Smooth muscle cell (in vitro differentiated cells): ENCODE measurements around the gene CPTP. TPM values are rescaled to one million over a fixed set of nuclear protein-coding genes. Genes with fewer than 3 reads are reported as not detected.
"Not testable (repeated sequence)": the region's sequence is repeated elsewhere in the genome, so short reads cannot be mapped to it uniquely, and the experiment has no call there.

Experiments
- DNase-seq: peaks from one replicate; lab custom pipeline; 2025; ENCODE audit not compliant: unreplicated experiment; lab: John Stamatoyannopoulos, UW
- H2AFZ ChIP-seq: fragments of 200-600 bp; sonication (generic); 2 replicates; pipeline ENCODE4 v1.6.0; 2016; ENCODE audit warnings: antibody characterized with exemption, low read depth, mild to moderate bottlenecking
- H3F3A ChIP-seq: fragments of 200-600 bp; sonication (generic); 2 replicates; pipeline ENCODE4 v1.6.0; 2017; ENCODE audit warnings: antibody characterized with exemption, low read depth
- H3K27ac ChIP-seq: fragments of 200-600 bp; sonication (generic); 2 replicates; pipeline ENCODE4 v1.5.1; 2016; ENCODE audit warnings: low read depth, mild to moderate bottlenecking
- H3K27me3 ChIP-seq: fragments of 200-600 bp; sonication (generic); 2 replicates; pipeline ENCODE4 v1.6.1; 2016; ENCODE audit warnings: low read depth, mild to moderate bottlenecking
- H3K36me3 ChIP-seq: fragments of 200-600 bp; sonication (generic); 2 replicates; pipeline ENCODE4 v1.5.1; 2016; ENCODE audit warnings: low read depth
- H3K4me1 ChIP-seq: fragments of 200-600 bp; sonication (generic); 2 replicates; pipeline ENCODE4 v1.5.1; 2016; ENCODE audit warnings: low read depth
- H3K4me2 ChIP-seq: fragments of 200-600 bp; sonication (generic); 2 replicates; pipeline ENCODE4 v1.6.0; 2016; ENCODE audit warnings: mild to moderate bottlenecking
- H3K4me3 ChIP-seq: fragments of 200-600 bp; sonication (generic); 2 replicates; pipeline ENCODE4 v1.5.1; 2016; ENCODE audit warnings: mild to moderate bottlenecking
- H3K79me2 ChIP-seq: fragments of 200-600 bp; sonication (generic); 2 replicates; pipeline ENCODE4 v1.6.0; 2016; ENCODE audit warnings: low read depth, mild to moderate bottlenecking
- H3K9ac ChIP-seq: fragments of 200-600 bp; sonication (generic); 2 replicates; pipeline ENCODE4 v1.6.0; 2016; ENCODE audit warnings: low read depth
- H3K9me3 ChIP-seq: fragments of 200-600 bp; sonication (generic); replicated peaks from 2 replicates; pipeline ENCODE4 v1.5.1; 2016; ENCODE audit warnings: low read depth
- H4K20me1 ChIP-seq: fragments of 200-600 bp; sonication (generic); 2 replicates; pipeline ENCODE4 v1.6.0; 2016; ENCODE audit warnings: low read depth
- WGBS: methylation state at CpG from one replicate; pipeline ENCODE4 v1.1.7; 2016; ENCODE audit warnings: low lambda C conversion rate; 5-methylcytosine and 5-hydroxymethylcytosine counted together
- polyA plus RNA-seq: library from polyadenylated mRNA; unstranded; fragments of >200 nt; fragmentation: Nextera tagmentation; extraction: Ambion mirVana; gene quantifications from 2 replicates; pipeline ENCODE4 v1.2.1, GENCODE V29; 2016
- total RNA-seq: library from RNA; depleted of rRNA; stranded (reverse); fragments of >200 nt; gene quantifications from 2 replicates; pipeline ENCODE4 v1.2.3, GENCODE V29; 2014
- TF ChIP-seq, protein P1 (sequence below): fragments of 200-600 bp; sonication (generic); IDR thresholded peaks from 2 replicates; pipeline ENCODE4 v1.5.1; 2017; ENCODE audit warnings: borderline replicate concordance, mild to moderate bottlenecking, antibody characterized with exemption; ENCODE audit not compliant: insufficient read depth, poor library complexity, severe bottlenecking

CPTP gene
- total and polyA plus RNA-seq, 2 experiments from 2014 or later = 16.2 to 34.3 TPM

DNA sequence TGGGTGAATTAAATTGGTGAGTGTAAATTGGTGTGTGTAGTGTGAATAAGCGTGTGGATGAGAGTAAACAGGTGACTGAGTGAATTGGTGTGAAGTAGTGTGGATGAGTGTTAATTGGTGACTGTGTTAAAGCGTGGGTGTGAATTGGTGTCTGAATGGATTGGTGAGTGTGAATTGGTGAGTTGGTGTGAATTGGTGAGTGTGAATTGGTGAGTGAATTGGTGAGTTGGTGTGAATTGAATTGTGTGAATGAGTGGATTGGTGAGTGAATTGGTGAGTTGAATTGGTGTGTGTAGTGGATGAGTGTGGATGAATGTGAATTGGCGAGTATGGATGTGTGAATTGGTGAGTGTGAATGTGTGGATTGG, 42.1 kb downstream of the CPTP start:
- 92% methylated on average over 3 of the region's 3 CpGs for WGBS
- Histone ChIP-seq H3K27me3 (no peaks in the 10 kb centered on the region), H3K36me3 (no peaks in the 10 kb centered on the region), H3K9ac (no peak overlapping the region), H2AFZ (no peak overlapping the region), H3K79me2 (peaks cover under 1% of the 10 kb centered on the region), H3K27ac (no peak overlapping the region), H3K9me3 (no peaks in the 10 kb centered on the region), H3F3A (peaks cover 1% of the 10 kb centered on the region), H3K4me1 (peaks cover 7% of the 10 kb centered on the region), H4K20me1 (no peaks in the 10 kb centered on the region), H3K4me3 (no peak overlapping the region), H3K4me2 (no peak overlapping the region)
- DNase-seq = no peak
- TF ChIP-seq, protein P1, sequence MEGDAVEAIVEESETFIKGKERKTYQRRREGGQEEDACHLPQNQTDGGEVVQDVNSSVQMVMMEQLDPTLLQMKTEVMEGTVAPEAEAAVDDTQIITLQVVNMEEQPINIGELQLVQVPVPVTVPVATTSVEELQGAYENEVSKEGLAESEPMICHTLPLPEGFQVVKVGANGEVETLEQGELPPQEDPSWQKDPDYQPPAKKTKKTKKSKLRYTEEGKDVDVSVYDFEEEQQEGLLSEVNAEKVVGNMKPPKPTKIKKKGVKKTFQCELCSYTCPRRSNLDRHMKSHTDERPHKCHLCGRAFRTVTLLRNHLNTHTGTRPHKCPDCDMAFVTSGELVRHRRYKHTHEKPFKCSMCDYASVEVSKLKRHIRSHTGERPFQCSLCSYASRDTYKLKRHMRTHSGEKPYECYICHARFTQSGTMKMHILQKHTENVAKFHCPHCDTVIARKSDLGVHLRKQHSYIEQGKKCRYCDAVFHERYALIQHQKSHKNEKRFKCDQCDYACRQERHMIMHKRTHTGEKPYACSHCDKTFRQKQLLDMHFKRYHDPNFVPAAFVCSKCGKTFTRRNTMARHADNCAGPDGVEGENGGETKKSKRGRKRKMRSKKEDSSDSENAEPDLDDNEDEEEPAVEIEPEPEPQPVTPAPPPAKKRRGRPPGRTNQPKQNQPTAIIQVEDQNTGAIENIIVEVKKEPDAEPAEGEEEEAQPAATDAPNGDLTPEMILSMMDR = no peak

DNA sequence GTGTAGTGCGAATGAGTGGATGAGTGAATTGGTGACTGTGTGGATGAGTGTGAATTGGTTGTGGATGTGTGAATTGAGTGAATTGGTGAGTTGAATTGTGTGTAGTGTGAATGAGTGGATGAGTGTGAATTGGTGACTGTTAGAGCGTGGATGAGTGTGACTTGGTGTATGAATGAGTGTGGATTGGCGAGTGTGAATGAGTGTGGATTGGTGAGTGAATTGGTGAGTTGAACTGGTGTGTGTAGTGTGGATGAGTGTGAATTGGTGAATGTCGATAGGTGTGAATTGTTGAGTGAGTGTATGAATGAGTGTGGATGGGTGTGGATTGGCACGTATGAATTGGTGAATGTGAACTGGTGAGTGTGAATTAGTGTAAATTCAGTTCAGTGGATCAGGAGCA, 42.7 kb downstream of the CPTP start:
- Histone ChIP-seq H3K79me2 (peaks cover 6% of the 10 kb centered on the region), H3K9ac (no peak overlapping the region), H3K4me2 (no peak overlapping the region), H2AFZ (no peak overlapping the region), H3K36me3 (no peaks in the 10 kb centered on the region), H3K27ac (no peak overlapping the region), H3F3A (no peaks in the 10 kb centered on the region), H4K20me1 (no peaks in the 10 kb centered on the region), H3K9me3 (no peaks in the 10 kb centered on the region), H3K4me3 (no peak overlapping the region), H3K27me3 (no peaks in the 10 kb centered on the region), H3K4me1 (peaks cover 1% of the 10 kb centered on the region)
- TF ChIP-seq, protein P1 = no peak
- DNase-seq = no peak
- WGBS = 98% methylated on average over 5 of the region's 5 CpGs

DNA sequence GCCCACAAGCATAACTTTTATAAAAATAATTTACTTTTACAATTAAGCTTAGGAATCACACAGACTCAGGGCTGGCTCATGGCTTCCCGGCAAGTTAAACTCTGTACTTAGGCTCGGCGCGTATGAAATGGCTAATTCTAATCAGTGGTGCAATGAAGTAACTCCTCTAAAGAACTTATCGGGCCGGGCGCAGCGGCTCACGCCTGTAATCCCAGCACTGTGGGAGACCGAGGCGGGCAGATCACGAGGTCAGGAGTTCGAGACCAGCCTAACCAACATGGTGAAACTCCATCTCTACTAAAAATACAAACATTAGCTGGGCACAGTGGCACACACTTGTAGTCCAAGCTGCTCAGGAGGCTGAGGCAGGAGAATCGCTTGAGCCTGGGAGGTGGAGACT, 45.5 kb downstream of the CPTP start:
- not testable (repeated sequence) for H3K27me3 ChIP-seq, H3K36me3 ChIP-seq, H2AFZ ChIP-seq, DNase-seq, H3K9ac ChIP-seq, H3F3A ChIP-seq, H4K20me1 ChIP-seq, H3K27ac ChIP-seq, H3K4me2 ChIP-seq, H3K4me3 ChIP-seq, H3K9me3 ChIP-seq, H3K4me1 ChIP-seq
- H3K79me2 ChIP-seq = peaks cover 29% of the 10 kb centered on the region
- WGBS = 95% methylated on average over 14 of the region's 14 CpGs

DNA sequence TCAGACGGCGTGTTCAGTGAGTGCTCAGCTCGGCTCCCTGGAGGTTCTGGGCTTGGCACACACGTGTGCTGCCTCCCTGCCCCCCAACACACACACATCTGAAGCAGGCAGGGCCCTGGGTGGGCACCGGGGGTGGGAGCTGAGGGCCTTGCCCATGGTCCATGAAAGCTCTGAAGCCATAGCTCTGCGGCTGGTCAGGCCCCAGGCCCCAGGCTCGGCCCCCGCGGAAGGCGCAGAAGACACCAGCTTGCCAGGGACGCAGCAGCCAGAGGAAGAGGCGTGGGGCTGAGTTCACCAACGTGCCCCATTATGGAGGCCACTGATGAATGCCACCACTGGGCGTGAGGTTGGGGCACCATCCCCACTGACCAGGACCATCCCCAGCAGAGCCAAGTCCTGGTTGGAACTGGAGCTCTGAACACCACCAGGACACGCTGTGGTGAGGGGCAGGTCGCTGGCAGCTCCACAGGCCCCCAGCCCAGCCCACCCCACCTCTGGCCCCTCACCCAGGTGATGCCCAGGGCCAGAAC, 46.2 kb downstream of the CPTP start:
- Histone ChIP-seq H3K79me2 (peaks cover 29% of the 10 kb centered on the region), H3K4me2 (no peak overlapping the region), H3K4me1 (peaks cover 9% of the 10 kb centered on the region), H2AFZ (no peak overlapping the region), H4K20me1 (no peaks in the 10 kb centered on the region), H3K4me3 (no peak overlapping the region), H3K27me3 (no peaks in the 10 kb centered on the region), H3K9ac (no peak overlapping the region), H3K9me3 (no peaks in the 10 kb centered on the region), H3K36me3 (no peaks in the 10 kb centered on the region), H3F3A (peaks cover under 1% of the 10 kb centered on the region), H3K27ac (no peak overlapping the region)
- DNase-seq = no peak
- WGBS = 94% methylated on average over 15 of the region's 16 CpGs
- TF ChIP-seq, protein P1 = no peak
